NCI-H146 (cell line): Measurements from ENCODE around the gene PRG3.
"Not testable (repeated sequence)": the region's sequence is repeated elsewhere in the genome, so short reads cannot be mapped to it uniquely, and the experiment has no call there.

Experiments used
- DNase-seq: peaks from one replicate; lab custom pipeline; 2025; lab: John Stamatoyannopoulos, UW

The PRG3 gene

DNA sequence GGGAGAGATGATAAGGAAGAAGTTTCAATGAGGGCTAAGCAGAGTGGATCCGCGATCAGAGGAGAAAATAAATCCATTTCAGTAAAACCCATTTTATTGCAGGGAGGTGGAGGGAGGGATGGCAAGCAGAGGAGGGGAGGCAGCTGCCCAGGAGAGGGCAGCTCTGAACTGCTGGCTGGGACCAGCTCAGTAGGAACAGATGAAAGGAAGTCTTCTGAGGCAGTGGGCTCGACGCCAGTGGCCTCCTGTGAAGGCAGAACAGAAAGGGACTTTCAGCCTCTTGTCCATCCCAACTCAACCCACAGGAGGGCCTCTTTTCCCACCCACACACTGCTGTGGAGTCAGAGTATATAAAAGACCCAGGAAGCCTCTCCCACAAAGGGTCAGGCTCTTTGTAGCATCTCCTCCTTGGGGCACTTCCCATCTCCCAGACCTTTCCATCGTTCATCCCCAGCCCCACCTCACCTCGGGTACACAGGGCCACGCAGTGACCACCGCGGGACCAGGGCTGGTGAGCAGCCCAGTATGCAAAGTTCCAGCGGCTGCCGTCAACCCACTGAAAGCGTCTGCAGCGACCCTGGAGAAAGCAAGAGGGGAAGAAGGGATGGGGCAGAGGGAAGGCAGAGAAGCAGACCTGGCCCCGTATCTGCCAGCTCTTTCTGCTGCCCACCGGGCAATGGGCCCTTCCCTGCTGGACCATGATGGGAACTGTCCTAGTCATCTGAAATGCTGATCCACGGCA is 6.5 kb upstream of the PRG3 start:
- DNase-seq: no peak

DNA sequence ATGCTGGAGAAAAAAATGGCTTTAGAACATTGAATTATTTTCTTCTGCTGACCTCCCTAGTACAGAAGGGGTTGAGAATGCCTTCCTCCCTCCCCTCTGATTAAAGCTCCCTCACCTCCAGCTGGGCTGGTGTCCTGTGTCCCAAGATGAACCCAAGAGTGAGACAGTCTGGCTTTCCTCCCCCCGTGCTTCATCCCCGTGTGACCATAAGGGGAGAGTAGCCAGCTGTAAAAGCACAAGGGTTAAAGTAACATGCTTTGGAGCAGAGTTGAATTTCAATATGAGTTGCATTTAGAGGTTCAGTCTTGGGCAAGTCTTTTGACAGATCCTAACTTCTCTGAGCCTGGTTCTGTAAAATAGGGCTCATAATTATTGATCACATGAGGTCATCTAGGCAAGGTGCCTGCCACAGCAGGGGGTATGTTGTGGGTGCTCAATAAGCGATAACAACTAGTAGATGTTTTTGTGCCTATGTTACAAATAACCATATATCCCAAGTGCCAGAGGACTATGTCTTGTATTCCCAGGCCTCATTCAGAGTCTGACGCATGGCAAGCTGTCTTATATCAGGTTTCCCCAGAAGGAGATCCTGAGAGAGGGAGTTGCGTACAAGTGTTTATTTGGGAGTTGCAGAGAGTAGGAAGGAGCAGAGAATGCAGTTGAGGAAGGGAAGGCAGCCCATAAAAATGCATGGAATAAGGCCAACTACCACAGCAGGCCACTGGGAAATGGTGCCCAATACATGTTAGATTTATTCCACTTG is 5.4 kb upstream of the PRG3 start:
- no peak for DNase-seq

DNA sequence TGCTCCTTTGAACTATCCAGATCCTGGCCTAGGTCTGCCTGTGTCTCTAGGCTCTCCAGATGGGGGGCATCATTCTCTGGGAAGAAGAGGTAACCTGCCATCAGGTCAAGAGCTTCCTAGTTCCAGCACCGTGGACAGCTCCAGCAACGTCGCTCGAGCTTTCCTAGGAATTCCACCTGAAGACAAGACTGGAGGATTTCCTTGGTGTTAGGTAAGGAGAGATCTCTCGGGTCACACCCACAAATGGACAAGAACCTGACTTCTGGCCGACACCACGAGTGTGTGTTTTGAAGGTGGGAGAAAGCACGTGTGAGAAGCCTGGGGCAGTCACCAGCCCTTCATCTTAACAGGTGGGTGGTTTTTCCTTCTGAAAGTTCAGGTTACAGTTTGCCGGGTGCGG is 1.2 kb downstream of the PRG3 start:
- no peak for DNase-seq

DNA sequence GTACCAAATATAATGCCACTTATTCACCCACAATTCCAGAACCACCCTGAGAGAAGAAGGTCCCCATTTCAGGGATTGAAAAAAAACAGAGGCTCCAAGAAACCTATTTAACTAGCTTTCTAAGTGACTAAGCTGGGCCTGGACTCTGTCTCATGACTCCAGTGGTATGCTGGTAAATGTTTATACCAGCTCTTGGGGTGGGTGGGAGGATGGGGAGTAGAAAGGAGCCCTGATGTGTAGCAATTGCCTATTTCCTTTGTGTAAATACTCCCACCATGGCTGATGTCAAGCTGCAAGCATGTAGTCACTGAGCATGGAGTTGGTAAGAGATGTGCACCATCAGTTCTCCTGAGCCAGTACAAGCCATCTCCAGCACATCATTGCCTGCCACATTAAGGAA is 2.8 kb downstream of the PRG3 start:
- no peak for DNase-seq

DNA sequence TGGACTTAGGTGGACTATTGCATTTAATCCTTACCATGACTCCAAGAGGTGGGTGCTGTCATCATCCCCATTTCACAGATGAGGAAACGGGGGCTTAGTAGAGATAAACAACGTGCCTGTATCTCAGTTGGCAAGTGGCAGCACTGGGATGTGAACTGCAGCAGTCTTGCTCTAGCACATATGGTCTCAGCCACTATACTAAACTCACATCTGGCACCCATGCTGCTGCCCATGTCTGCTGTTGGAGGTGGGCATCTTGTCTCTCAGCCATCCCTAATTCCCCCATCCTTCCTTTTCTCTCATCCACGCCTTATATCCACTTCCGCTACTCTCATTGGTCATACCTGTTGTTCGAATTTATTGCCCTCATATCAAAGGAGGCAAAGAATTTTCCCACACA is 3.8 kb downstream of the PRG3 start:
- DNase-seq: no peak

DNA sequence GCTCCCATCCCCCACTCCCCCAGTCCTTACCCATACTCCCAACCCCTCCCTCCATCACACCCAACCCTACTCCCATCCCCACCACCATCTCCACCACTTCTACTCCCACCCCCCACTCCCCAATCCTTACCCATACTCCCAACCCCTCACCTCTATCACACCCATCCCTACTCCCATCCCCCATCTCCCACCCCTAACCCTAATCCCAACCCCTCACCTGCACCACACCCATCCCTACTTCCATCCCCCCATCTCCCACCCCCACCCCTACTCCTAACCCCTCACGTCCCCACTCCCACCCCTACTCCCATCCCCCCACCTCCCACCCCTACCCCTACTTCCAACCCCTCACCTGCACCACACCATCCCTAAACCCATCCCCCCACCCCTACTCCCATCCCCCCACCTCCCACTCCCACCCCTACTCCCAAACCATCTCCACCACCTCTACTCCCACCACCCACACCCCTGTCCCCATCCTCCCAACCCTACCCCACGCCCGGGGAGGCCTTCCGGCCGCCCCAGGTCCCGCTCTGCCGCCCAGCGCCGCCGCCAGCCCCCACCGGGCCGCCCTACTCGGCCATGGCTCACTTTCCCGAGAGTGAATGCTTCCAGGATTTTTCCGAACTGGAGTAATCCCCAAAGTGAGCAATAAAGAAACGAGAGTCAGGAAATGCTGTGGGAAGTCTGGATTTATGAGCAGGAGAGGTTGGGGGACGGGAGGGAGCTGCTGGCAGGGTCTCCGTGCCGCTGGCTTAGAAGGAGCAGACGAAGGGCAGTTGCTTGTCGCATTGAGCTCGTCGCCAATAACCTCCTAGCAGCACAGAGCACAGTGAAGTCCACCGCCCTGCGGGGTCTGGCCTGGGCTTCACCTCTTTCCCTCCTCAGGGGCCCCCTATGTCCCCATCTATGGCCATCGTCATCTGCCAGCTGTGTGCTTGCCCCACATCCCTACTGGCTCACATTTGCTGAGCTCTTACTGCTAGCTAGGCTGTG is 4.6 kb downstream of the PRG3 start:
- DNase-seq: no peak

DNA sequence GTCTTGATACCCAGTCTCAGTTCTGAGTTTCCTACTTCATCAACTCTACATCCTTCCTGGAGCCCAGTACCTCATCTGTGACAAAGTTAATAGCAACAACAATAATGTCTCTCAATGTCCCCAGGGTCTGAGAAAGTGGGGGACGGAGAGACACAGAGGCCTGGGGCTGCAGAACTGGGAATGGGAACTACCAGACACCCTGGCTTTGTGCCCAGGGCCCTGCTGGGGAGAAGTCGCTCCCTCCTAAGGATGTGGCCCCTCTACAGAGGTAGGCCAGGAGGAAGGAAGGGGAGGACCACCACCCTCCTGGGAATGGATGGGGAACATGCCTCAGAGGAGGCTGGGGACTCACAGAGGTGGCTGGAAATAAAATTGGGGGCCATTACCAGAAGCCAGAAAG is 5.5 kb downstream of the PRG3 start:
- DNase-seq: no peak

DNA sequence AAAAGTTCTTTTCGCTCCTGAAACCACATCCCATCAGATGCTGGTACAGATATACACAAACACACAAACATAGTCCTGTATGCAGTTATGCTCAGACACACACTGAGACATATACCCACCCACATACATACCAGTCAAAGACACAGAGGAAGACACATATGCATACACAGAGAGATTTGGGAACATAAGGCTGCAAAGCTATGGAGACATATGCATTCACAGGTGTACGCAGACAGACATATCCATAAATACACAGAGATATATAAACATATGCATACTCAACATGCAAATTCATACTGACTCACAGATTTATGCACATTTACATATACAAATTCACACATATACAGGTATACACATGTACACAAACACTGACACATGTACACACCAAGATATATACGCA is 6.0 kb downstream of the PRG3 start:
- no peak for DNase-seq

DNA sequence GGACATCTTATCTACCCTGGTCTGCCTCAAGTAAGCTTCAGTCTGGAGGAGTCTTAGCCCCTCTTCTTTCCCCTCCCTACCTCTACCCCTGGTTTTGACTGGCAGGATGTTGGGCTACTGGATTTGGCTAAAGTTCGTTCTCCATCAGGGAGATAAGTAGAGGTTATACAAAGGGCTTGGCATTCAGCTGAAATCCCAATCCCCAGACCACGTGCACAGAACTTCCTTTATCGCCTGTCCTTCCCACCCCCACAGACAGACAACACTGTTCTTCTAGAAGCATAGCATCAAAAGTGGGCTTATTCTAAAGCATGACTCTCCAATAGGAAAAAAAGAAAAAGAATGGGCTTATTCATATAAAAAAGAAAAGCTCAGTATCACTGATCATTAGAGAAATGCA is 7.8 kb downstream of the PRG3 start:
- DNase-seq: no peak

DNA sequence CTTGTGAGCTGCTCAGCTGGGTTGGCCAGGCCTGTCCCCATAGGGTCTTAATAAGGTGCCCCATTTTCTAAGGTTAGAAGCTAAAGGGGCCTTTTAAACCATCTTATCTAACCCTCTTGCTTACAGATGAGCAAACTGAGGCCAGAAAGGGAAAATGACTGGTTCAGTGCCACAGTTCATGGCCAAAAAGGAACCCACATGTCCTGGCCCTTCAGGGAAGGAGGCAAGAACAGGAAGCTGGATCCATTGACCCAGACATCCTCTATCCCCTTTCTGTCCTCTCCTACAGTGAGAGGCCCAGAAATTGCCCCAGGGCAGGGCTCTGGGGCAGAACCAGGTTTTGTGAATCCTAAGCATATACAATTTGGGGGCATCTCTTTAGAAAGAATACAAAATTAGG is 10.0 kb downstream of the PRG3 start:
- no peak for DNase-seq

DNA sequence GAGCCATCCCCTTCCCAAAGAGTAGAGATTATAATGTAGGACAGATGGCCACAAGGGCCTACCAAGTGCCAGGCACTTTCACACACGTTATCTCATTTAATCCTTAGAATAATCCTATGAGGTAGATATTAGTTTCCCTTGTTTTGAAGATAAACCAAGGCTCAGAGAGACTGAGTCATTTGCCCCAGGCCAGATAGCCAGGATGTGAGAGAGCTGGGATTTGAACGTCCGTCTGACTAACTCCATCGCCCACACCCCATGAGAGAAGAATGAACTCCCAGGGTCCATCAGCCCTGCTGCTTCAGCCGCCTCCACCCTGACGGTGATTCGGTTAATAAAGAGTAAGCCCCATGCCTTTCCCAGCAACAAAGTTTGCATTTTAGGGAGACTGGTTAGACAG is 10.7 kb downstream of the PRG3 start:
- DNase-seq: no peak

DNA sequence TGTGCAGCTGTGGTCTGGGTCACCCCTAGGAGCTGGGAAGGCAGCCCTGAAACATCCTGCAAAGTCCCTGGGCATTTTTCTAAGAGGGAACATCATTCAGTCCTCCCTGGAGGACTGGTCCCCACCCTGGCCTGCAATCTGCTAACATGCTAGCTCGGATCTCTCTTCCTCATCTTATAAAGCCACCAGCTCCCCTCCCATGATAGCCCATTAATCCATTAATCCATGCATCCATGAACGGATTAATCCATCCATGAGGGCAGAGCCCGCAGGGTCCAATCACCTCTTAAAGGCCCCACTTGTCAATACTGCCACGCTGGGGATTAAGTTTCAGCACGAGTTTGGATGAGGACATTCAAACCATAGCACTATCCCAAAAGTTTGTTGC is 12.1 kb downstream of the PRG3 start:
- no peak for DNase-seq

DNA sequence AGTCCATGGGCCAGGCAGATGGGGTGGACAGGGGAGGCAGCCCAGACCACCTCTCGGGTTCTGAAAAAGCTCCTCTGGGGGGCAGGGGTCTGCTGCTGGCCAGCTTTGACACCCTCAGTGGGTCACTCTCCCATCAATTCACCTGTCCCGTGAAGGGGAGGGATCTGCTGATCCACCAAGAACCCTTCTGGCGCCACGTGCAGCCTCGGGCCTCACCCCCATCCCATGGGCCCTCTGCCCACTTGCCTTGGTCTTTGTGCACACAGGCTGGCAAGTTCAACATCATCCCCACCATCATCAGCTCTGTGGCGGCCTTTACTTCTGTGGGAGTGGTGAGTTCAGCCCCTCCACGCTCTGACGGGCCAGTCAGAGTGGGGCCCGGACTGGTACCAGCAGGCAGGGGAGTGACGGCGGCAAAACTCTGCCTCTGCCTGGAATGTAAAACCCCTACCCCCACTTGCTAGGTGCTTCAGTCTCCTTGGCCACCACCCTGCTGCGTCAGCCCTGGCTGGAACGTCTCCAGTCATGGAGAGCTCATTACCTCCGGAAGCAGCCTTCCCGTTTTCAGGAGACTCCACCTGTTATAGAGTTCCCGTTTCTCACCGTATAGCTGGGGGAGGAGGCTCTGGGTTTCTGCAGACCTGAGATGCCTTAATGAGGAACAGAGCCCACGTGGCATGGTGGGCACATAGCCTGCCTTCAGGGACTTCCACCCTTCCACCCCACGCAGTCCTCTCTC is 12.7 kb downstream of the PRG3 start:
- no peak for DNase-seq

DNA sequence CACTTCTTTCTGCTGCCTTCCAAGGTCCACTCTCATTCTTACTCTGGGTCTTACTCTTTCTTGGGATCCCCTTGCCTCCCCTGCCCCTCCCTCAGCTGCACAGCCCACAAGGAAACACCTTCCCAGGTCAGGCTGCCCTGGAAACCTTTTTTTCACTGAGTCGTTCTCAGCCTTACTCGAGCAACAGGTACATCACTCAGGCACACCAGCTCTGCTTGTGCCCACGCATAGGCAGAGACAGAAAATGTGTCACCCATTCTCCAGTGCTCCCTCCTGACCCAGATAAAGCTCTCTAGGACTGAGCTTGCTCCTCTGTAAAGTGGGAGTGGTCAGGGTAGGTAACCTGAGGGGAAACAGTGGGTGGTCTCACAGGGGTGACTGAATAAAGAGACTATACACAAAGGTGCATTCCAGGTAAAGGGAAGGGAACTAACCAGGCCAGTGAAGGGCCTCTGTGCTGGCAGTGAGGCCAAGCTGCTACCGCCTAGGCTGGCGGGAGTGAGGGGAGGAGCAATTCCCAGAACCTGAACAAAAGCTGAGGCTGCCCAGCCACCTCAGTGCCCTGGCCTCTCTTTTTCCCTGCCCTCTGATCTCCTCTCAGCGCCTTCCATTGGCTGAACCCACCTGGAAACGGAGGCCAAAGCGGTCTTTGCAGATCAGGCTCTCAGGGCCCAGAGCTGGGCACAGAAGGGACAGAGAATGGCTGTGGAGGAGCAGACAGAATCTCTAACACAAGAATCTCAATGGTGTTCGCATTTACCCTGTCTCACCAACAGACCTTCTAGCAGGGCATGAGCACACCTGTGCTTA is 15.9 kb downstream of the PRG3 start:
- DNase-seq: peak; percentile 33

DNA sequence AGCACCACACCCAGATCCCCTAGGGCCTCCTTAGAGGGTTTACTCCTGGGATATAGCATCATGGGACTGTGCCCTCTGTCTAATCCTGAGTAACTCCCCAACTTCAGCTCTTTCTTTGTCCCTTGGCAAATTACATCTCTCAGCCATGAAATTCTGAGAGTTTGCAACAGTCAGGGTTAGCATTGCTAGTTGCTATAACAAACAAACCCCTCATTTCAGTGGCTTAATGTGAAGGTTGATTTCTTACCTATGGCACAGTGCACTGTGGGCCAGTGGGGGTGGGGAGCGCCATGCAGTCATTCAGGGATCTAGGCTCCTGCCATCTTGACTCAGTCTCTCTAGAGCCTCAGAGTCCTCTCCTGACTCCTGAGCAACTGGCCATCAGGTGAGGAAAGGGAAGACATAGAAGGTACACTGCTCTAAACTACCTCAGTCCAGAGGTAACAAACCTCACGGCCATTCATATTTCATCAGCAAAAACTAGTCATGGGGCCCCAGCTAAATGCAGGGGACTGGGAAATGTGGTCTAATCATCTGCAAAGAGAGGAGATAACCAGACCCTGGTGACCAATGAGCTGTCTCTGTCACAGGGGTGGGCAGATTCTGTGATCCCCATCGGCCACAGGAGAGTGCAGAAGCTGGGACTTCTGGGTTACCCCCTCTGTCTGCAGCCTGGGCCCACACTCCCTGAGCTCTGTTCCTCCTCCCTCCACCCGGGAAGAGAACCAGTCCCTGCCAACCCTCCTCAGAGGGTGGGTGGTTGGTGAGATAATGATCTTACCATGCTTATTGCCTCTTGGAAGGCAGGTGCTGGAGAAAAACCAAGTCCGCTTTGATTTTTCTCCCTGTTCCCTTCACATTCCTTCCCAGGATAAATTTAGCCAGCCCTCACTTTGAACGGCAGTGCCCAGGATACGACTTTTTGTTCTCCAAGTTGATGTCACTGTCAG is 17.5 kb downstream of the PRG3 start:
- DNase-seq: no peak

DNA sequence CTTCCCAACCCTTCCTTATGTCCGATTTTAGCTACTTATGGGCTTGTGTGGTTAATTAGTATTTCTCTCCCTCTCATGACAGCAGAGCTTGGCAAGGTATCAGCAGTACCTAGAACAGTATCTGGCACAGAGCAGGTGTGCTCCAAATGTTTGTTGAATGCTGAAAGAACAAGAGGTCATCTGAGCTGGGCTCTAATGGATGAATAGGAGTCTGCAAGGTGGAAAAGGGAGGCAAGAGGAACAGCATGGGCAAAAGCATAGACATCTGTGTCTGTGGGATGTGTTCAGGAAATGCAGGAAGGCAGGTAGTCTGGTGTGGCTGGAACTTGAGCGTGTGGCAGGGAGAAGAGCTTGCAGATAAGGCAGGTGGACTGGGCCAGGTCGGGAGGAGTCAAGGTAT is 19.0 kb downstream of the PRG3 start:
- no peak for DNase-seq

DNA sequence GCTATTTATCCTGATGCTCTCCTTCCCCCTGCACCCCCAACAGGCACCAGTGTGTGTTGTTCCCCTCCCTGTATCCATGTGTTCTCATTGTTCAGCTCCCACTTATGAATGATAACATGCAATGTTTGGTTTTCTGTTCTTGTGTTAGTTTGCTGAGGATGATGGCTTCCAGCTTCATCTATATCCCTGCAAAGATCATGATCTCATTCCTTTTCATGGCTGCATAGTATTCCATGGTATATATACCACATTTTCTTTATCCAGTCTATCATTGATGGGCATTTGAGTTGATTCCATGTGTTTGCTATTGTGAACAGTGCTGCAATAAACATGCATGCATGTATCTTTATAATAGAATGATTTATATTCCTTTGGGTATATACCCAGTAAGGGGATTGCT is 19.5 kb downstream of the PRG3 start:
- not testable (repeated sequence) for DNase-seq

DNA sequence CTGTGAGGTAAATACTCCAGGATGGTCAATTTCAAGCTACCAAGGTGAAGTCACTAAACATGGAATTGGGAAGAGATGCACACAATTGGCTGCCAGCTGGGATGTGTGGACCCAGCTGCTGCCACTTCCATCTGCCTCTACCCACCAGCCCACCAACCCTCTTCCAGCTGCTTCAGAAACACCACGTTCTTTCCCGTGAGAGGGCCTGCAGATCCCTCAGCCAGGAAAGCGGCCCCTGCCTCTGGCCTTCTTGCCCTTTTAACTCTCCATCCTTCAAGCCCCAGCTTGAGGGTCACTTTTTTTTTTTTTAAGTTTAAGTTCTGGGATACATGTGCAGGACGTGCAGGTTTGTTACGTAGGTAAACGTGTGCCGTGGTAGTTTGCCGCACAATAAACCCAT is 20.0 kb downstream of the PRG3 start:
- DNase-seq: peak; percentile 15

DNA sequence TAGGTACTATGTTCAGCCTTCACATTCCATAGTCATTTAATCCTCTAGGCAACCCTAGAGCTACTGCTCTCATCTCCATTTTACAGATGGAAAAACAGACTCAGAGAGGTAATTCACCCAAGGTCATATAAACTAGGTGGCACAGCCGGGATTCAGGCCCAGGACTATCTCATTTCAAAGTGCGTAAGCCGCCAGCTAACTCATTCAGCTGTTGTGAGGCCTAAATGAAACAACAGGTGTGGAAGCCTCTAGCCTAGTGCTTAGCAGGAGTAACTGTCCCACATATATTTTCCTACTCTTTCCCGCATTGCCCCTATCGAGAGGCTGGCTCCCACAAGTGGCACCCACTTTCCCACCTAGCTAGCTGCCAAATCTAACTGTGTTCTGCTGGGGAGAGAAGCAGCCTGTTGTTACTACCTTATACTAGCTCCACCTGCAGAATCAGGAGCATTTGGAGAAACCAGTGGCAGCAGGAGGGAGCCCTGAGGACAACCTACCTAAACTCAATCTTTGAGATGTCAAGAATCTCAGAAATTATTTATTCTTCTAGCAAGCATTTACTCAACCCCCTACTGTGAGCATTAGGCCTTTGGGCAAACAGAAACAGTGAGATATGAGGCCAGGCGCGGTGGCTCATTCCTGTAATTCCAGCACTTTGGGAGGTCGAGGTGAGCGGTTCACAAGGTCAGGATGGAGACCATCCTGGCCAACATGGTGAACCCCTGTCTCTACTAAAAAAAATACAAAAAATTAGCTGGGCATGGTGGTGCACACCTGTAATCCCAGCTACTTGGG is 20.9 kb downstream of the PRG3 start:
- peak; percentile 26 for DNase-seq
